NCI-H524 (cell line): ENCODE results near the gene LYZL4.

ENCODE experiments used
- DNase-seq, 2 experiments: peaks; one replicate each; lab custom pipeline; 2025; lab: John Stamatoyannopoulos, UW

Gene LYZL4

DNA sequence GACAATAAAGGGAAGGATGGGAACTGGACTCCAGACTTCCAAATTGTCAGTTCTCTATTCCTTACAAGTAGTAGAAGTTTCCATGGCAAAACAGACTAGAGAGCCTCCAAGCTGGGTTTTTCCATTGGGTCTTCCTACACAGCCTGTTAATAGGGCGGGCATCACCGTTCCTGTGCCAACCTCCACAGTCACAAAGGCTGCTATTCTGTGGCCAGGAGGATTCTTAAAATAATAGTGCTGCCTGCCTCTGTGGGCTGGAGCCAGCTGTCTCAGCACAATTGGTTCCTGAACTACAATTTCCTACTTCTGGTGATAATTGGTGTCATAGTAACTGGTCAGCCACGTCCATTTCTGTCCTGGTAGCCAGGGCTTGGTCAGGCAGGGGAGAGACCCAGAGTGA lies 38.6 kb downstream of the LYZL4 start:
- DNase-seq = no peak

DNA sequence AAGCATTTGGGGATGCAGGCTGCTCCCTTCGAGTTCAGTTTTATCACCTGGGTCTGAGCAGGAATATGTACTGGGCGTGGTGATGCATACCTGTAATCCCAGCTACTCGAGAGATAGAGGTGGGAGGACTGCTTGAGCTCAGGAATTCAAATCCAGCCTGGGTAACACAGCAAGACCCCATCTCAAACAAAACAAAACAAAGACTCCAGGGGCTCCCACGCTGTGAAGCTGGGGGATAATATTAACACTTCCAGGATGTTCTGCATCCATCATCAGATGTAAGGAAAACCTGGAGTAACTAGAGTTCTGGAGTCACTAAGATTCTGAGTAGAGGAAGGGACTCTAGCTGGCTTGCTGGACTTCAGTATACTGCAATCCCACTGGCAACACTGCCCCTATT lies 40.6 kb downstream of the LYZL4 start:
- DNase-seq = no peak

DNA sequence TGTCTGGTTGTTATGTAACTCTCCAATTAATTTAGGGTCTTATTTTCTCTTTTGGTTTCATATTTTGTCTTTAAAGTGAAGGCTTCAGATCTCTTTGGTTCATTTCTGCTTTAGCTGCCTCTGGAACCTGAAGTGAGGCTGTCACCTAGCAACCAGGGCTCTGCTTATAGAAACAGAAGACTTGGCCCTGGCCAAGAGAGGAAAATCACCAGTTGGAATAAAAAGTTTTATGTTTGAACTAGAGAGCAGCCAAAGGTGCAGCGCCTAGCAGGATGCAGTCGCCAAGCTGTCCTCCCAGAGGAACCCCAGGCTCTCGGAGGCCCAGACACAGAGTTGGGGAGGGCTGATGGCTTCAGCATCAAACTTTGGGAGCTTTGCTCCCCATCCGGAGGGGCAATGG lies 41.1 kb downstream of the LYZL4 start:
- no peak for DNase-seq

DNA sequence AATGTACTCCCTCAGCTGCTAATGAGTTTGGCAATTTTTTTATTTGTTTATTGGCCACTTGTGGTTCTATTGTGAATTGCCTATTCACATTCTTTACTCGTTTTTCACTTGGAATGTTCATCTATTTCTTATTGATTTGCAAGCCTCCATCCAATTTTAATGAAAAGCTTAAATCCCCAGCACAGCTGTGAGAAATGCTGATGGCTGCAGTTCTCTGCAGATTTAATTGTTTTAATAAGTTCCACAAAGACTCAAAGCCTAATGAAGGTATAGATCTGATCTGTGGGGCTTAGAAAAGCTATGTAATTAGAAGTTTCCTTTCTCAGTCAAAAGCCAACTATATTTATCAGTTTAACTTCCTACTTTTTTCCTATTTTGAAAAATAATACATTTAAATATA lies 41.5 kb downstream of the LYZL4 start:
- no peak for DNase-seq

DNA sequence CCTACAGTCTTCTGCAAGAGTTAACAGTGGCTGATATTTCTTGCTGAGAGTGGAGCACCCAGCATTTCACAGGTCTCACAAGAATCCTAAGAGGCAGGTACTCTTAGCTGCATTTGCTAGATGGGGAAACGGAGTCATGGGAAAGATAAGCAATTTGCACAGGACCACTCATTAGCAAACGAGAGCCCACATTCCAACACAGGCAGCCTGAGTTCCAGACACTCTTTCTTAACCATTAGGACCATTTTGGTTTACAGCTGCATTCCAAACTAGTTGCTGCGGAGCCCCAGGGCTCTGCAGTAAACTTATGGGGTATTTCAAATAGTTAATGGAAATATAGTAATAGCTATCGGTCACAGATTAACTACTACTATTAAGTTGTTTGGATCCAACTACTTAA lies 42.5 kb downstream of the LYZL4 start:
- no peak for DNase-seq

DNA sequence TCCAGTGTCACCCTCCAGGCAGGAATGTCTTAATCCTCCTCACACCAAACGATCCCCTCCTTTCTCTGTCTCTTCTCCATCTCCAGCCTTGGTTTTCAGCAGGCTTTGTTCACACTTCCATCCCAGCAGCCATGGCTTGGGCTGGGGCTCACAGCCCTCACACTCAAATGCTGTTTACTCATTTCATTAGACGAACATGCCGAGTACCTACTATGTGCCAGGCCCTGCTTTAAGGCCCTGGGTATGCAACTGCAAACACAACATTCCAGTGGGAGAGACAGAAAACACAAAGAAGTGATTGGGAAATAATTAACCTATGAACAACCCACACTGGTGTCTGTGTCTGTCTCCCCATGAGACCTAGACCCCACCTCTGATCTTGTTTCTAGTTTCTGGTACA lies 43.9 kb downstream of the LYZL4 start:
- no peak for DNase-seq

DNA sequence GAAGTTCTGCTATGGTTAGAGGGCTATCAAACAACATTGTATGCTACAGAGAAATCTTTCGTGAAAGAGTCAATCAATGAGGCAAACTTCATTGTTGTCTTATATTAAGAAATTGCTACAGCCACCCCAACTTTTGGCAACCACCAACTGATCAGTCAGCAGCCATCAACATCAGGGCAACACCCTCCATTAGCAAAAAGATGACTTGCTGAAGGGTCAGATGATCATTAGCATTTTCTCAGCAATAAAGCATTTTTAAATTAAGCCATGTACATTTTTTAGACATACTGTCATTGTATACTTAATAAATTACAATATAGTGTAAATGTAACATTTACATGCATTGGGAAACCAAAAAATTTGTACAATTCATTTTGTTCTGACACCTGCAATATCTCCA lies 53.1 kb downstream of the LYZL4 start:
- DNase-seq = no peak

DNA sequence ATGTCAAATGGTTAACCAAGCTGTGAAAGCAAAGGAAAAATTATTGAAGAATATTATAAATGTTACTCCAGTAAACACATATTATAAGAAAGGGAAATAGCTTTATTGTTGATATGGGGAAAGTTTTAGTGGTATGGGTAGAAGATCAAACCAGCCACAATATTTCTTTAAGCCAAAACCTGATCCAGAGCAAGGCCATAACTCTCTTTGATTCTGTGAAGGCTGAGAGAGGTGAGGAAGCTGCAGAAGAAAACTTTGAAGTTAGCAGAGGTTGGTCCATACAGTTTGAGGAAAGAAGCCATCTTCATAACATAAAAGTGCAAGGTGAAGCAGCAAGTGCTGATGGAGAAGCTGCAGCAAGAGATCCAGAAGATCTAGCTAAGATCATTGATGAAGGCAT lies 54.8 kb downstream of the LYZL4 start:
- no peak for DNase-seq

DNA sequence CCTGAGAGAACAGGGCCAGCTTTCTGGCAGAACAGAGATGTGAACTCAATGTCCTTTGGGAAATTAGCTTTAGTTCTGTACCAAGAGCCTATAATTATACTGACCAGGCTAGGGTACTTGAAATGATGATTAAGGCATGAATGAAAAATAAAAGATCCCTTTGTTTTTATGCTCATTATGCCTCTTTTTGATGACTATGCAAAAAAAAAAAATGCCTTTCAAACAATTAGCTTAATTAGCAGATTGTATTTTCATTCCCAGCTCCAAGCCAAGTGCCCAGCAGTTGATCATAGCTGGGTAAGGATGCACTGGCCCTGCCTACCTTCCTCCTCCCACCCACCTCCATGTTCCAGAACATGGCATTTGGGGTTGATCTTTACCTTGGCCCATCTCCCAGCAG lies 56.8 kb downstream of the LYZL4 start:
- DNase-seq = no peak

DNA sequence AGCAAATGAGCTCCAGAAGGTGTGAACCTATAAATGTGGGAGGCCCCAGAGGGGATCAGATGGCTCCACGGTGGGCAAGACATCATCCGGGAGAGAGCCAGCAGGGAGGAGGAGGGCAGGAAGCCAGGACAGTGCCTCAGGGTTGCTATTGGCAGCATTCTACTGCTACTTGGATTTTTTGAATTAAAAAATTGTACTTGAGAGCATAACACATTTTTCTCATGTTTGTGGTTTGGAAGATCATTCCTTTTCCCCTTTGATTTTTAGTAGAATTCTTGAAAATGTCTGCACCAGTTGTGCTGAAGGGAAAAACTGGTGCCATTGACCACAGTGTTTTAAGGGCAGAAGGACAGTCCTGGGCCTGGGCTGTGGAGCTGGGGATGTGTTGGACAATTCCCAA lies 59.2 kb downstream of the LYZL4 start:
- no peak for DNase-seq

DNA sequence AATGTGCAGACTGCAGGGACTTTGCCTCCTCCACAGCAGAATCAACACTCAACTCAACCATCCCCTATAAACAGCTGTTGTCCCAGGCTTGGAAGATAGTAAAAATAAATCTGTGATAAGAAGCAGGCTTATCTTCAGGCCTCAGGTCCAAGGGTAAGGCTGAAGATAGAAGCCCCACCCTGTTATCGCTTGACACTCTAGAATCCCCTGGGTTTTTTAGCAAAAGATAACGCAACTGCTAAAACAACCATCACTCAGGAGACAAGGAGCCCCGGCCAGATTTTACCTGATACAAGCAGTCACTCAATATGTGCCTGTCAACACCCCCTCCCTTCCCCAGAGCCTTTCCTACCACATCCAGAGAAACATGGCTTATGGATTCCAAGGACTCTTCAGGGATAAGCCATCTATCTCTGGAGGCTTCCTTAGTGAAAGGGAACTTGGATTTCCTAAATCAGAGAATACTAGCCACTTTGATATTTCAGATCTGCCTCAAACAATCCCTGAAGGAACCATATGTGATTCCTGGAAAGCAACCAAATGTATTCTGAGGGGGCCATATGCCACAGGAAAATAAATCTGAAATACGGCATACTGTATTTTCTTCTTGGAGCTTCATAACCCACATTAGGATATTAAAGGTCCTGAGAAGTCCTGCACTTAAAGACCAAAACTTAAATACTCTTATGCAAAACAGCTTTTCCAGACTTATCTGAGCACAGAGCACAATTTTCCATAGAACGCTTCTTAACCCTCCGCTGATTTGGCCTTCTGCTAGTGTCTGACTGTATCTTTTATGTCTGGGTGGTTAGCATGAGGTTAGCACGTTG lies 60.4 kb downstream of the LYZL4 start:
- peak in 1 of 2 experiments; percentile 53 for DNase-seq

DNA sequence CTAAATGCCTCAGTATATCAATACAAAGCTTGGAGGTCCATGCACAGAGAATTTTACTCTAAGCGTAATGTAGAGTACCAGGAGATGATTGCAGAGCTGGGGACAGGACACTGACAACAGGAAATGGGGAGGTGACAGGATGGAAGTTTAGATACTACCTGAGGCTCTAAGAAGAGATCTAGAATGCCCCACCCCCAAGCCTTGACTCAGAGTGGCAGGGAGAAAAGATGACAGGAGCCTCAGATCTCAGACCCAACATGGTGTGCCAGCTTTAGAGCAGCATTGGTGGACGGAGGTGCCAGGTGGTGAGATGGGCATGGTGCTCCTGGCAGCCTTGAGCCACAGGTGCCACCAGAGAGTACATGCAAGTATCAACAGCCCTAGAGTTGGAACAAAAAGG lies 62.5 kb downstream of the LYZL4 start:
- no peak for DNase-seq
